ENCODE measurements around the gene STIP1.
A peak's percentile ranks its signal among the peaks of the same experiment; 100 is the strongest.
"Not testable (repeated sequence)": the region's sequence is repeated elsewhere in the genome, so short reads cannot be mapped to it uniquely, and the experiment has no call there.

STIP1 gene

DNA sequence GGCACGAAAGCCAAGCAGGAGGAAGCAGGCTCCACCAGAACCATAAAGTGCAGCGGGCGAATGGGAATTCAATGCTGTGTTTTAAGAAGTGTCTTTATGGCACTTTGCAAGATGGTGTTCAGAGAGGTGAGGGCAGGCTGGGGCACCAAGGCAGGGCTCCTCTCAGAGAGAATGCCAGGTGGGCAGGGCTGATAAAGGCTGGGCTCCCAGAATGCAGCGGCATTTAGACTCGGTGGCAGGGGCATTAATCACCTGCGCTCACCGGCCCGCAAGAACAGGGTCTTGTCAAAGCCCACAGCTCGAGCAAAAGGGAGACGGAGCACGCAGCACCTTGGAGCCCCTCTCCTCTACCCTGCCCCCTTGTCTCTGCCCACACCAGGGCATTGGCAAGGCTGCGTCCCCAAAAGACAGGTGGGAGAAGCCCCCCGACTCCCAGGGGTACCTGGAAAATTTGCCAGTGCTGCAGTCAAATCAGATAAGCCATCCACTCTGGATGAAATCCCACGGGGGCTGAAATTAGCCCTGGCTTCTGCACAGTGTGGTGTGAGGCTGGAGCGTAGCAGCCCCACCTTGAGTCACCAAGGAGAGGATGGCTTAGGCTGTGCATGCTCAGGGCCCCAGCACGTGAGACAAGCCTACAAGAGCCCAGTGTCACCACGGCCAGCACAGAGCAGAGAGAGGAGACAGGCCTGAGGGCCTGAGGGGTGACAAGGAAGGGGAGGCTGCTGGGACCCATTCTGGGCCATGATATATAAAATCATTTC lies 28.2 kb upstream of the STIP1 start:
- no peak for DNase-seq (ENCODE audit: low read depth, low spot score)
- in situ Hi-C loops (cut with HindIII; ENCODE audit: low sequenced_read_pairs) = no loop called here
- H3K4me3 ChIP-seq (ENCODE audit: low read depth, low read length) = no peak overlapping the region
- TF ChIP-seq CTCF (IDR thresholded peaks at IDR 0.05; ENCODE audit: low read depth, low read length) = no peak

GRCh38 chr11:64161037-64161436 lies 24.9 kb upstream of the STIP1 start:
- no peak for TF ChIP-seq CTCF (IDR thresholded peaks at IDR 0.05; ENCODE audit: low read depth, low read length)
- in situ Hi-C loops (cut with HindIII; ENCODE audit: low sequenced_read_pairs) = loop anchor here (10.0 kb wide), 1 partner anchor 156 kb away; no protein-coding TSS in a partner anchor

DNA sequence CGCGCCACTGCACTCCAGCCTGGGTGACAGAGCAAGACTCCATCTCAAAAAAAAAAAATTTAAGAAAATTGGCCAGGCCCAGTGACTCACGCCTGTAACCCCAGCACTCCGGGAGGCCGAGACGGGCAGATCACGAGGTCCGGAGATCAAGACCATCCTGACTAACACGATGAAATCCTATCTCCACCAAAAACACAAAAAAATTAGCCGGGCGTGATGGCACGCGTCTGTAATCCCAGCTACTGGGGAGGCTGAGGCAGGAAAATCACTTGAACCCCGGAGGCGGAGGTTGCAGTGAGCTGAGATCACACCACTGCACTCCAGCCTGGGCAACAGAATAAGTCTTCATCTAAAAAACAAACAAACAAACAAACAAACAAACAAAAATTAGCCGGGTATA lies 23.2 kb upstream of the STIP1 start:
- in situ Hi-C loops (cut with HindIII; ENCODE audit: low sequenced_read_pairs) = loop anchor here (10.0 kb wide), 1 partner anchor 158 kb away; no protein-coding TSS in a partner anchor
- DNase-seq (ENCODE audit: low read depth, low spot score); H3K4me3 ChIP-seq (ENCODE audit: low read depth, low read length): not testable (repeated sequence)

More at GRCh38 chr11:64161037-64161436, 24.9 kb upstream of the STIP1 start:
- H3K4me3 ChIP-seq (ENCODE audit: low read depth, low read length) = no peak overlapping the region
- DNase-seq (ENCODE audit: low read depth, low spot score) = no peak

DNA sequence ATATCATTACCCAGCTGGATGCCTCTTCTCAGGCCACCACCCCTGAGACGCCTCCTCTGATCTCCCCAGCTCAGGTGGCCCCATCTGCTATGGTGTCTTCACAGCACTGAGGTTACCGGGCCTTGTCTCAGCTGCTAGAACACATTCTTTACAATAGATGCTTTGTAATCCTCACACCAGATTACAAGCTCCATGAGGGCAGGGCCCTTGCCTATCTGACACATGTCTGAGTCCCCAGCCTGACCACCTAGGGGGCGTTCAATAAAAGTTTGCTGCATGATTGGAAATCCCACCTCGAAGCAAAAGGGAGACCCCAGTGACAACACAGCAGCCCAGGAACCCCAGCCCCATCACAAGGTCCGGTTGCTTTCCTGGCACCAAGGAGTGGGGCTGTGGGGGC lies 22.0 kb upstream of the STIP1 start:
- no peak overlapping the region for H3K4me3 ChIP-seq (ENCODE audit: low read depth, low read length)
- TF ChIP-seq CTCF (IDR thresholded peaks at IDR 0.05; ENCODE audit: low read depth, low read length) = no peak
- no peak for DNase-seq (ENCODE audit: low read depth, low spot score)
- in situ Hi-C loops (cut with HindIII; ENCODE audit: low sequenced_read_pairs) = loop anchor here (10.0 kb wide), 1 partner anchor 159 kb away; no protein-coding TSS in a partner anchor

- no peak for DNase-seq (ENCODE audit: low read depth, low spot score)
- in situ Hi-C loops (cut with HindIII; ENCODE audit: low sequenced_read_pairs) = loop anchor here (10.0 kb wide), 1 partner anchor 160 kb away; no protein-coding TSS in a partner anchor
- TF ChIP-seq CTCF (IDR thresholded peaks at IDR 0.05; ENCODE audit: low read depth, low read length) = no peak
- H3K4me3 ChIP-seq (ENCODE audit: low read depth, low read length) = peak overlapping the region; percentile 63
Observed at GRCh38 chr11:64164392-64165312, 21.3 kb upstream of the STIP1 start.

- in situ Hi-C loops (cut with HindIII; ENCODE audit: low sequenced_read_pairs) = loop anchor here (10.0 kb wide), 1 partner anchor 161 kb away; no protein-coding TSS in a partner anchor
- no peak for TF ChIP-seq CTCF (IDR thresholded peaks at IDR 0.05; ENCODE audit: low read depth, low read length)
- no peak for DNase-seq (ENCODE audit: low read depth, low spot score)
- peak overlapping the region; percentile 63 for H3K4me3 ChIP-seq (ENCODE audit: low read depth, low read length)
Observed at GRCh38 chr11:64165481-64165841, 20.5 kb upstream of the STIP1 start.

Data from astrocyte of the spinal cord (primary cell).